ENCODE data around the gene PTPRD.

- TF ChIP-seq EZH2 (IDR thresholded peaks at IDR 0.05; ENCODE audit: low read length, missing control alignments) (no peak), CTCF (conservative IDR thresholded peaks at IDR 0.05 in 1 of 2, IDR thresholded peaks at IDR 0.05 in 1 of 2; ENCODE audit: low read depth in 1 of 2, low read length in 2 of 2) (no peak)
Measured at GRCh38 chr9:8412327-8412726, 2200.5 kb downstream of the PTPRD start.

Measured in fibroblast of lung (primary cell).